Measurements from ENCODE around the gene RAB5A. TPM values are rescaled to one million over a fixed set of nuclear protein-coding genes. Genes with fewer than 3 reads are reported as not detected.

The RAB5A gene
- total and polyA plus RNA-seq, 2 of the 4 experiments (the other 2 are of a cell fraction): 33.3 to 46.4 TPM

DNA sequence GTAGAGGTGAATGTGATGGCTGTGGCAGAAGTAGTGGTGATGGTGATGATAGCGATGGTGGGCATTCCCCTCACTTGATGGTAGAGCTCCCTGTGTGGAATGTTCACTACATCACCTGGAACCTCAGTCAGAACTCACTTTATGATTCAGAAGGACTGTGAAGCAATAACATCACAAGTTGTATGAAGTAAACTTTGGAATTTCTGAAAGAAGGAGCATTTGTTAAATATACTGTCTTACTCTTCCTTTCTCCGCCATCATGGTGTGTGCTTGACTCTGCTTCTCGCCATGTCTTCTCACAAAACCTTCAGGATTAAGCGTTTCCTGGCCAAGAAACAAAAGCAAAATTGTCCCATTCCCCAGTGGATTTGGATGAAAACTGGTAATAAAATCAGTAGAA is 65.3 kb downstream of the RAB5A start, which contains the start of gene PP2D1:
PP2D1 (minus strand) TSS at position 101 of the 400 bp plus-strand sequence. CDS start 192 bp downstream, outside the sequence.
- H3K27ac ChIP-seq (ENCODE audit: insufficient read depth, low read length): no peak within 1 kb of the TSS

More for the DNA sequence above, 65.3 kb downstream of the RAB5A start, which contains the start of gene PP2D1:
- H3K9ac ChIP-seq (ENCODE audit: low read depth, low read length): no peak within 1 kb of the TSS
- no peak within 1 kb of the TSS for H2BK120ac ChIP-seq (ENCODE audit: low read depth, low read length)
- no peaks in the 10 kb centered on the region for H4K20me1 ChIP-seq (ENCODE audit: insufficient read depth, low read length)
- in situ Hi-C loops (cut with MboI; ENCODE audit: low sequenced_read_pairs): no loop called here
- H3K18ac ChIP-seq (ENCODE audit: low read depth, low read length): no peak within 1 kb of the TSS
- dilution Hi-C loops (cut with HindIII; ENCODE audit: low sequenced_read_pairs, unreplicated experiment): no loop called here
- H2BK5ac ChIP-seq (ENCODE audit: low read depth, low read length, poor library complexity, severe bottlenecking): no peak within 1 kb of the TSS
- no peaks in the 10 kb centered on the region for H3K4me1 ChIP-seq (ENCODE audit: control insufficient read depth, insufficient read depth, low read length)
- H4K5ac ChIP-seq (ENCODE audit: low read depth, low read length): no peak within 1 kb of the TSS
- H2BK15ac ChIP-seq (ENCODE audit: low read depth, low read length): no peak within 1 kb of the TSS
- no peak within 1 kb of the TSS for H2AK9ac ChIP-seq (replicated peaks; ENCODE audit: low read depth, low read length, poor library complexity)
- no CpG with 5 or more reads among the region's 4 CpGs for WGBS, 2 experiments (ENCODE audit: extremely low coverage in 2 of 2, insufficient read length in 1 of 2)
- DNase-seq (no peak), ATAC-seq (ENCODE audit: low read depth) (no peak)
- POLR2A ChIA-PET (ENCODE audit: unreplicated experiment): no interaction called here
- no peaks in the 10 kb centered on the region for H3K36me3 ChIP-seq (ENCODE audit: control insufficient read depth, insufficient read depth, low read length)
- no peak for TF ChIP-seq BHLHE40 (IDR thresholded peaks at IDR 0.05; ENCODE audit: low read depth, low read length)
- TF ChIP-seq RFX5 (IDR thresholded peaks at IDR 0.05; ENCODE audit: low read depth, low read length): no peak
- no peak for TF ChIP-seq NFE2L2 (IDR thresholded peaks at IDR 0.05; ENCODE audit: low read depth, low read length)
- no peak for TF ChIP-seq CHD1 (IDR thresholded peaks at IDR 0.05; ENCODE audit: low read depth, low read length)
- TF ChIP-seq MAZ (IDR thresholded peaks at IDR 0.05; ENCODE audit: borderline replicate concordance, low read depth, low read length): no peak
- TF ChIP-seq, protein P1, sequence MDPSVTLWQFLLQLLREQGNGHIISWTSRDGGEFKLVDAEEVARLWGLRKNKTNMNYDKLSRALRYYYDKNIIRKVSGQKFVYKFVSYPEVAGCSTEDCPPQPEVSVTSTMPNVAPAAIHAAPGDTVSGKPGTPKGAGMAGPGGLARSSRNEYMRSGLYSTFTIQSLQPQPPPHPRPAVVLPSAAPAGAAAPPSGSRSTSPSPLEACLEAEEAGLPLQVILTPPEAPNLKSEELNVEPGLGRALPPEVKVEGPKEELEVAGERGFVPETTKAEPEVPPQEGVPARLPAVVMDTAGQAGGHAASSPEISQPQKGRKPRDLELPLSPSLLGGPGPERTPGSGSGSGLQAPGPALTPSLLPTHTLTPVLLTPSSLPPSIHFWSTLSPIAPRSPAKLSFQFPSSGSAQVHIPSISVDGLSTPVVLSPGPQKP (IDR thresholded peaks at IDR 0.05; ENCODE audit: borderline replicate concordance, low read depth, low read length): no peak
- TF ChIP-seq, protein P2, sequence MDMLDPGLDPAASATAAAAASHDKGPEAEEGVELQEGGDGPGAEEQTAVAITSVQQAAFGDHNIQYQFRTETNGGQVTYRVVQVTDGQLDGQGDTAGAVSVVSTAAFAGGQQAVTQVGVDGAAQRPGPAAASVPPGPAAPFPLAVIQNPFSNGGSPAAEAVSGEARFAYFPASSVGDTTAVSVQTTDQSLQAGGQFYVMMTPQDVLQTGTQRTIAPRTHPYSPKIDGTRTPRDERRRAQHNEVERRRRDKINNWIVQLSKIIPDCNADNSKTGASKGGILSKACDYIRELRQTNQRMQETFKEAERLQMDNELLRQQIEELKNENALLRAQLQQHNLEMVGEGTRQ (IDR thresholded peaks at IDR 0.05; ENCODE audit: low read depth, low read length): no peak
- TF ChIP-seq RCOR1 (IDR thresholded peaks at IDR 0.05; ENCODE audit: insufficient replicate concordance, low read length): no peak
- no peak for TF ChIP-seq MAFK (IDR thresholded peaks at IDR 0.05; ENCODE audit: low read depth, low read length)
- no peak for TF ChIP-seq CEBPB (IDR thresholded peaks at IDR 0.05; ENCODE audit: low read depth, low read length)
- TF ChIP-seq, protein P3, sequence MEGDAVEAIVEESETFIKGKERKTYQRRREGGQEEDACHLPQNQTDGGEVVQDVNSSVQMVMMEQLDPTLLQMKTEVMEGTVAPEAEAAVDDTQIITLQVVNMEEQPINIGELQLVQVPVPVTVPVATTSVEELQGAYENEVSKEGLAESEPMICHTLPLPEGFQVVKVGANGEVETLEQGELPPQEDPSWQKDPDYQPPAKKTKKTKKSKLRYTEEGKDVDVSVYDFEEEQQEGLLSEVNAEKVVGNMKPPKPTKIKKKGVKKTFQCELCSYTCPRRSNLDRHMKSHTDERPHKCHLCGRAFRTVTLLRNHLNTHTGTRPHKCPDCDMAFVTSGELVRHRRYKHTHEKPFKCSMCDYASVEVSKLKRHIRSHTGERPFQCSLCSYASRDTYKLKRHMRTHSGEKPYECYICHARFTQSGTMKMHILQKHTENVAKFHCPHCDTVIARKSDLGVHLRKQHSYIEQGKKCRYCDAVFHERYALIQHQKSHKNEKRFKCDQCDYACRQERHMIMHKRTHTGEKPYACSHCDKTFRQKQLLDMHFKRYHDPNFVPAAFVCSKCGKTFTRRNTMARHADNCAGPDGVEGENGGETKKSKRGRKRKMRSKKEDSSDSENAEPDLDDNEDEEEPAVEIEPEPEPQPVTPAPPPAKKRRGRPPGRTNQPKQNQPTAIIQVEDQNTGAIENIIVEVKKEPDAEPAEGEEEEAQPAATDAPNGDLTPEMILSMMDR (conservative IDR thresholded peaks at IDR 0.05; ENCODE audit: low read depth, low read length): no peak
- no peak for TF ChIP-seq FOS (IDR thresholded peaks at IDR 0.05; ENCODE audit: low read depth, low read length)
- TF ChIP-seq SMC3 (IDR thresholded peaks at IDR 0.05; ENCODE audit: low read depth, low read length): no peak
- no peak for TF ChIP-seq RAD21 (IDR thresholded peaks at IDR 0.05; ENCODE audit: low read length)
- TF ChIP-seq POLR2A (IDR thresholded peaks at IDR 0.05; ENCODE audit: low read depth, low read length): no peak
- TF ChIP-seq MXI1 (IDR thresholded peaks at IDR 0.05; ENCODE audit: borderline replicate concordance, low read depth, low read length): no peak
- H3K9me1 ChIP-seq (ENCODE audit: insufficient read depth, low read length): no peaks in the 10 kb centered on the region; the same call in 1 of the 2 replicates
- H4K8ac ChIP-seq (ENCODE audit: low read depth in 2 of 2, low read length in 2 of 2): no peak within 1 kb of the TSS
- H3K4ac ChIP-seq (ENCODE audit: low read depth, low read length): no peak within 1 kb of the TSS
- H3K56ac ChIP-seq (ENCODE audit: extremely low read depth, insufficient read depth, low read length): no peak within 1 kb of the TSS
- H3K23ac ChIP-seq (ENCODE audit: low read depth, low read length): no peak within 1 kb of the TSS
- no peaks in the 10 kb centered on the region for H3K27me3 ChIP-seq (ENCODE audit: control insufficient read depth, insufficient read depth, low read length)
- H4K91ac ChIP-seq (ENCODE audit: insufficient read depth, low read depth, low read length): no peak within 1 kb of the TSS
- CTCF ChIA-PET: no interaction called here
- no TSS peak for BruUV-seq (replicated peaks)
- H3K9me3 ChIP-seq (ENCODE audit: control insufficient read depth, insufficient read depth, low read length): no peaks in the 10 kb centered on the region
- H2AFZ ChIP-seq (replicated peaks; ENCODE audit: low read length, poor library complexity): no peak within 1 kb of the TSS
- H3K4me3 ChIP-seq (ENCODE audit: insufficient read depth, low read depth, low read length): no peak within 1 kb of the TSS
- intact Hi-C loops (cut with micrococcal nuclease): no loop called here
- no peak within 1 kb of the TSS for H3K4me2 ChIP-seq (ENCODE audit: low read depth, low read length)
- H2AK5ac ChIP-seq (ENCODE audit: low read depth, low read length): no peak within 1 kb of the TSS
- no peaks in the 10 kb centered on the region for H3K79me1 ChIP-seq (ENCODE audit: low read depth in 1 of 2, low read length in 2 of 2)
- H3K14ac ChIP-seq (replicated peaks; ENCODE audit: low read depth, low read length): no peak within 1 kb of the TSS
- no peak within 1 kb of the TSS for H2BK20ac ChIP-seq (ENCODE audit: low read depth, low read length)

Data from IMR-90 (cell line).